Measurements from ENCODE around the gene TOX2. TPM values are rescaled to one million over a fixed set of nuclear protein-coding genes. Genes with fewer than 3 reads are reported as not detected.

TOX2 gene
- total RNA-seq, 2 experiments from 2014 or later = 0.23 TPM; not detected in 1

DNA sequence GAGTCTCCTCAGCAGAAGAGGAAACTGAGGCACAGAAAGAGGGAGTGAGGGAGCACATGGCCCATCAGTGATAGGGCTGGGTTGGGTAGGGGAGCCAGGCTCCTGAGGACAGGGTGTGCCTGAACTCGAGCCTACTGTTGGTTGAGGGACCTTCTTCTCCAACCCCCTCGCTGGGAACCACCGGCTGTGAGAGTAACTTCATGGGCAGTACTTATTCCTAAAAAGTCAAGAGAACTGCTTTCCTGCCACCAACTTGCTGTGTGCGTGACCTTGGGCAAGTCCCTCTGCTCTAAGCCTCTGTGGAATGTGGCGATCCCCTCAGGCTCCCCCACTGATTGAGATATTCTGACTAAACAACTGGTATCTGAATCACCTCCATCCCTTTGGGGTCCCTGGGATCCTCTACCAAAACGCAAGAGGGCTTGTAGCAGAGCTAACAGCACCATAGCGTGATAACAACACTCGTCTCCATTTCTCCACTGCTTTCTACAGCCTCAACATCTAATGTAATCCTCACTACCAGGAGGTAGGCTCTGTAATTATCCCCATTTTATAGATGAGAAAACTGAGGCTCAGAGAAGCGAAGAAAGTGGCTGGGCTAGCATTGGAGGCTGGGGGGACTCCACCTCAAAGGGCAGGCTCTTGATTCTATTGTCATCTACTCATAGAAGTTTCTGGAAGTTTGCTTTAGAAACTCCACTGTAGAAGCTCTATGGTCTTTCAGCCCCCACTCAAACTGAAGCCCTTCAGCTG, 196.3 kb downstream of the TOX2 start:
- Histone ChIP-seq H3K9me2 (ENCODE audit: insufficient read depth, low read length) (no peaks in the 10 kb centered on the region), H3K36me3 (ENCODE audit: insufficient read depth, low read length) (no peaks in the 10 kb centered on the region), H4K20me1 (ENCODE audit: insufficient read depth, low read length) (no peaks in the 10 kb centered on the region), H3K4me2 (ENCODE audit: low read length) (no peak overlapping the region), H2AFZ (ENCODE audit: low read length) (no peak overlapping the region), H3K4me1 (ENCODE audit: insufficient read depth, low read length, poor library complexity, severe bottlenecking) (no peaks in the 10 kb centered on the region), H3K4me3 (ENCODE audit: low read depth, low read length, poor library complexity, severe bottlenecking) (no peak overlapping the region), H3K27ac (ENCODE audit: low read depth, low read length, poor library complexity, severe bottlenecking) (no peak overlapping the region), H3K9me3 (ENCODE audit: low read length) (peaks cover 8% of the 10 kb centered on the region; the same call in 1 of the 2 replicates), H3K79me2 (ENCODE audit: insufficient read depth, low read depth, low read length) (no peaks in the 10 kb centered on the region)
- DNase-seq (ENCODE audit: low spot score) = no peak
- ChIA-PET CTCF (ENCODE audit: unreplicated experiment) (no interaction called here), POLR2A (no interaction called here)
- BruUV-seq (replicated peaks) = no TSS peak
- TF ChIP-seq EZH2phosphoT487 (IDR thresholded peaks at IDR 0.05; ENCODE audit: borderline replicate concordance, low read depth, low read length) (no peak), CTCF (conservative IDR thresholded peaks at IDR 0.05; ENCODE audit: low read length) (no peak)
- intact Hi-C loops (cut with micrococcal nuclease; ENCODE audit: unreplicated experiment) = no loop called here

DNA sequence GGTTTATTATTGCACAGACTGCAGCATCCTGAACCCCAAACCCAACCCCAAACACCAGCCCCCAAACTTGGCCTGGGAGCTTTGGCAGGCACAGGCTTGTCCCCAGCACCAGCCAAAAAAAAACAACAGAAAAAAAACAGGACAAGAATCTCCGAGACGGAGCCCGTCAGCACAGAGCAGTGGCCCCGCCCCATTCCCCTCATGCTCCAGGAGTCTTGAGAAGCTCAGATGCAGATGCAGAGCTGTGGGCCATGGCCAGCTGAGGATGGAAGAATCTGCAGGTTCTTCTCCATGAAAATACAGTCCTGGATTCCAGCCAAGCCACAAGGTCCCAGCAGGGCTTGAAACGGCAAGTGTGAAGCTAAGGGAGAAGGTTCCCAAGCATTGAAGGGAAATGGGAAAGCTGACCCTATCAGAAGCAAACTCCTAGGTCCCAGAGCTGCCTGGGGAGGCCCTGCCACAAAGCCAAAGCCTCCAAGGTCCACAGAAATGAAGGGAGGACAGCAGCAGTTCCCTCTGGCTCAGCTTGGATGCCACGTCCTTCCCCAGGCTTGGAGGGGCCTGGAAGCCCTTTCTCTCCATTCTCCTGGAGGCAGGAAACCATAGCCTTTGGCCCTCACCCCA, 197.2 kb downstream of the TOX2 start:
- H3K4me2 ChIP-seq (ENCODE audit: low read length) = no peak overlapping the region
- no peaks in the 10 kb centered on the region for H3K36me3 ChIP-seq (ENCODE audit: insufficient read depth, low read length)
- no peak for DNase-seq (ENCODE audit: low spot score)
- no peaks in the 10 kb centered on the region for H3K4me1 ChIP-seq (ENCODE audit: insufficient read depth, low read length, poor library complexity, severe bottlenecking)
- H3K27ac ChIP-seq (ENCODE audit: low read depth, low read length, poor library complexity, severe bottlenecking) = no peak overlapping the region
- POLR2A ChIA-PET = no interaction called here
- CTCF ChIA-PET (ENCODE audit: unreplicated experiment) = no interaction called here
- H3K9me3 ChIP-seq (ENCODE audit: low read length) = peaks cover 8% of the 10 kb centered on the region; the same call in 1 of the 2 replicates
- H3K4me3 ChIP-seq (ENCODE audit: low read depth, low read length, poor library complexity, severe bottlenecking) = no peak overlapping the region
- no peaks in the 10 kb centered on the region for H4K20me1 ChIP-seq (ENCODE audit: insufficient read depth, low read length)
- TF ChIP-seq CTCF (conservative IDR thresholded peaks at IDR 0.05; ENCODE audit: low read length) (no peak), EZH2phosphoT487 (IDR thresholded peaks at IDR 0.05; ENCODE audit: borderline replicate concordance, low read depth, low read length) (no peak)
- H2AFZ ChIP-seq (ENCODE audit: low read length) = no peak overlapping the region
- intact Hi-C loops (cut with micrococcal nuclease; ENCODE audit: unreplicated experiment) = no loop called here
- BruUV-seq (replicated peaks) = no TSS peak
- H3K9me2 ChIP-seq (ENCODE audit: insufficient read depth, low read length) = no peaks in the 10 kb centered on the region
- H3K79me2 ChIP-seq (ENCODE audit: insufficient read depth, low read depth, low read length) = no peaks in the 10 kb centered on the region

DNA sequence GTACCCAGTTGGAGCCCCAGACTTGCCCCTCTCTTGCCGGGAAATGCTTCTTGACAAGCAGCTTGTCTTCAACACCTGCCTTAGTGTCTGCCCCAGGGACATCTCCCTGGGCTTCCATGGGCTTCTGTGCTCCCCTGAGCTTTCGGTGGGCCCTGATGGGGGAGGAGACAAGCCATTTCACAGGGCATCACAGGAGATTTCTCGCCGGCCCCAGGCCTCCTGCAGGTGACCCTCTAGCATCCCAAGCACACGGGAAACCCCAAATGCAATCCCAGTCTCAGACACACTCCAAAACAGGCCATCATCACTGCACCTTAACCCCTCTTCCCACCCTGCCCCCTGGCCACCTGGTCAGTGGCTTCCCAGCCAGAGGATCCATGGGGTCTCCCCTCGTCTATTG, 197.8 kb downstream of the TOX2 start:
- Histone ChIP-seq H3K4me3 (ENCODE audit: low read depth, low read length, poor library complexity, severe bottlenecking) (no peak overlapping the region), H3K36me3 (ENCODE audit: insufficient read depth, low read length) (no peaks in the 10 kb centered on the region), H3K27ac (ENCODE audit: low read depth, low read length, poor library complexity, severe bottlenecking) (no peak overlapping the region), H3K79me2 (ENCODE audit: insufficient read depth, low read depth, low read length) (no peaks in the 10 kb centered on the region), H4K20me1 (ENCODE audit: insufficient read depth, low read length) (no peaks in the 10 kb centered on the region), H3K4me1 (ENCODE audit: insufficient read depth, low read length, poor library complexity, severe bottlenecking) (no peaks in the 10 kb centered on the region), H3K4me2 (ENCODE audit: low read length) (no peak overlapping the region), H2AFZ (ENCODE audit: low read length) (no peak overlapping the region), H3K9me3 (ENCODE audit: low read length) (peaks cover 7% of the 10 kb centered on the region; the same call in 1 of the 2 replicates), H3K9me2 (ENCODE audit: insufficient read depth, low read length) (no peaks in the 10 kb centered on the region)
- POLR2A ChIA-PET = no interaction called here
- intact Hi-C loops (cut with micrococcal nuclease; ENCODE audit: unreplicated experiment) = no loop called here
- DNase-seq (ENCODE audit: low spot score) = no peak
- BruUV-seq (replicated peaks) = no TSS peak
- CTCF ChIA-PET (ENCODE audit: unreplicated experiment) = no interaction called here
- TF ChIP-seq EZH2phosphoT487 (IDR thresholded peaks at IDR 0.05; ENCODE audit: borderline replicate concordance, low read depth, low read length) = no peak
